GM18511 (cell line): ENCODE measurements around the gene ARHGAP45.

ENCODE experiments used
- ATAC-seq: cut with Tn5 transposase; IDR thresholded peaks from one replicate; pipeline ENCODE4 v1.9.1; 2021; ENCODE audit warnings: mild to moderate bottlenecking, moderate library complexity; ENCODE audit not compliant: unreplicated experiment

ARHGAP45 gene

GRCh38 chr19:1102407-1103131 is 35.6 kb downstream of the ARHGAP45 start:
- ATAC-seq: no peak

GRCh38 chr19:1103132-1103707 is 36.3 kb downstream of the ARHGAP45 start:
- ATAC-seq: no peak

GRCh38 chr19:1103708-1104310 is 36.8 kb downstream of the ARHGAP45 start, which contains the start of gene GPX4:
Gene GPX4, plus strand, starts transcription at chr19:1103994. Its CDS starts 50 bp downstream, at chr19:1104044.
- peak; percentile 71 for ATAC-seq

GRCh38 chr19:1104311-1105007 is 37.5 kb downstream of the ARHGAP45 start:
- peak; percentile 43 for ATAC-seq

DNA sequence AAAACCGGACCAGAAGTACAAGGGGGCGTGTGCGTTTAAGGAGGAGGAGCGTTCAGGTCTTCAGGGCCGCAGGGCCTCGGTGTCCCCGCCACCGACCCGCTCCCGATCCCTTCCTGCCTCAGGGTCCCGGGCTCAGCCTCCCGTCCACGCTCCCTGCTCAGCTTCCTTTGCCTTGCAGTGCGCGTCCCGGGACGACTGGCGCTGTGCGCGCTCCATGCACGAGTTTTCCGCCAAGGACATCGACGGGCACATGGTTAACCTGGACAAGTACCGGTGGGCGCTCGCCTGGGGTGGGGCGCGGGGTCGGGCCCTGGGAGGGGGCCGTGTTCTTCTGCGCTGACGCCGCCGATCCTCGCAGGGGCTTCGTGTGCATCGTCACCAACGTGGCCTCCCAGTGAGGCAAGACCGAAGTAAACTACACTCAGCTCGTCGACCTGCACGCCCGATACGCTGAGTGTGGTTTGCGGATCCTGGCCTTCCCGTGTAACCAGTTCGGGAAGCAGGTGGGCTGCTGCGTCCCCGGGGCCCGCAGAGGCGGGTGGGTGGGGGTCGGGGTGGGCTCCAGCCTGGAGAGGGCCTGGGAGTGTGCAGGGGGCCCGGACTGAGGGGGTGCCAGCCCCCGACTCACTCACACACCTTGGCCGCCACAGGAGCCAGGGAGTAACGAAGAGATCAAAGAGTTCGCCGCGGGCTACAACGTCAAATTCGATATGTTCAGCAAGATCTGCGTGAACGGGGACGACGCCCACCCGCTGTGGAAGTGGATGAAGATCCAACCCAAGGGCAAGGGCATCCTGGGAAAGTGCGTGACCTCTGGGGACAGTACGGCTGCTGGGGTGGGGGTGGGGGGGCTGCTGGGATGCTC is 38.3 kb downstream of the ARHGAP45 start:
- no peak for ATAC-seq

DNA sequence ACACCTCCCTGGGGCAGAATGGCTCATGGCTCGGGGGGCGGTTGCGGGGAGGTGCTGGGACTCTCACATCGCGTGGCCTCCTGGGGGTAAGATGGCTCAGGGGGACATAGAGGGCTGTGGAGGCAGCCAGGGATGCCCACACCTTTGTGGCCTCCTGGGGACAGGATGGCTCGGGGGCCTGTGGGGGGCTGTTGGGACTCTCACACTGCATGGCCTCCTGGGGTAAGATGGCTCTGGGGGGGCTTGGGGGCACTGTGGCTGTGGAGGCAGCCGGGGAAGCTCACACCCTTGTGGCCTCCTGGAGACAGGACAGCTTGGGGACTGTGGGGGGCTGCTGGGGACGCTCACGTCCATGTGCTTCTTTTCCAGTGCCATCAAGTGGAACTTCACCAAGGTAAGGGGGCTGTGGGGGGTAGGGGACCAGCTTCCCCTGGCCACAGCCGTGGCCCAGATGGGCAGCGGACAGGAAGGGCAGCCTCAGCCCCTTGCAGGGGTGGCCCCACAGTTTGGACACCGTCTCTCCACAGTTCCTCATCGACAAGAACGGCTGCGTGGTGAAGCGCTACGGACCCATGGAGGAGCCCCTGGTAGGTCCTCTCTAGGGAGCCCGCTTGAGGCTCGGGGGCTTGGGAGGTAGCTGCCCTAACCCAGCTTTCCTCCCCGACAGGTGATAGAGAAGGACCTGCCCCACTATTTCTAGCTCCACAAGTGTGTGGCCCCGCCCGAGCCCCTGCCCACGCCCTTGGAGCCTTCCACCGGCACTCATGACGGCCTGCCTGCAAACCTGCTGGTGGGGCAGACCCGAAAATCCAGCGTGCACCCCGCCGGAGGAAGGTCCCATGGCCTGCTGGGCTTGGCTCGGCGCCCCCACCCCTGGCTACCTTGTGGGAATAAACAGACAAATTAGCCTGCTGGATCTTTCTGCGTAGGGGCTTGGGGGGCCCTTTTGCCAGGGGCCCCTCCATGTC is 39.2 kb downstream of the ARHGAP45 start:
- no peak for ATAC-seq

- no peak for ATAC-seq
Measured at GRCh38 chr19:1106841-1107660, 40.1 kb downstream of the ARHGAP45 start.

GRCh38 chr19:1107661-1108261 is 40.8 kb downstream of the ARHGAP45 start:
- ATAC-seq: no peak

DNA sequence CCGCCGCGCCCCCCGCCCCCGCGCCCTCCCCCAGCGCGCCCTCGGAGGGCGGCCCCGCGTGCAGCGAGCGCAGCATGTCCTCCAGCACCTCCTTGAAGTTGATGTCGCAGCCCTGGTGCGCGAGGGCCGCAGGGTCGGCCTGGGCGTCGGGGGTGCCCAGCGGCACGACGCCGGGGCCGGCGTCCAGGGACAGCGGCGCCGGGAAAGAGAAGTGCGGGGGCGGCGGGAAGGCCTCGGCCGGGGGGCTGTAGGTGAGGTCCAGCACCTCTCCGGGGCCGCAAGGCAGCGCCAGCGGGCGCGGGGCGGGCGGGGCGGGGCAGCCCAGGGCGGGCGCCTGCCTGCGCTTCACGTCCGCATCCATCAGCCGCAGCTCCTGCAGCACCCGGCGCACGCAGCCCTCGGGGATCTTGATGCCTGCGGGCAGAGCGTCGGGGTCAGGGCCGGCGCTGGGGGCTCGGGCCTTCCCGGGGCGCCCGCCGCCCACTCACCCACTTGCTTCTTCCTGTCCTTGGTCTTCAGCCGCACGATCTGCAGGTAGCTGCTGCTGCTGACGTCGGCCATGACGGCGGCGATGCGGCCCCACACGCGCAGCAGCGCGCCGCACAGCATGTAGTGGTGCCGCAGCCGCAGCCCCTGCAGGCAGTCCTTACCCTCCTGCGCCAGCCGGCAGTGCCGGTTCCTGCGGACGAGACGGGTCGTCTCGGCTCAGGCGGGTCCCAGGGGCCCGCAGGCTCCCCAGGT is 41.5 kb downstream of the ARHGAP45 start:
- ATAC-seq: no peak

- no peak for ATAC-seq
Measured at GRCh38 chr19:1109032-1109551, 42.1 kb downstream of the ARHGAP45 start.

DNA sequence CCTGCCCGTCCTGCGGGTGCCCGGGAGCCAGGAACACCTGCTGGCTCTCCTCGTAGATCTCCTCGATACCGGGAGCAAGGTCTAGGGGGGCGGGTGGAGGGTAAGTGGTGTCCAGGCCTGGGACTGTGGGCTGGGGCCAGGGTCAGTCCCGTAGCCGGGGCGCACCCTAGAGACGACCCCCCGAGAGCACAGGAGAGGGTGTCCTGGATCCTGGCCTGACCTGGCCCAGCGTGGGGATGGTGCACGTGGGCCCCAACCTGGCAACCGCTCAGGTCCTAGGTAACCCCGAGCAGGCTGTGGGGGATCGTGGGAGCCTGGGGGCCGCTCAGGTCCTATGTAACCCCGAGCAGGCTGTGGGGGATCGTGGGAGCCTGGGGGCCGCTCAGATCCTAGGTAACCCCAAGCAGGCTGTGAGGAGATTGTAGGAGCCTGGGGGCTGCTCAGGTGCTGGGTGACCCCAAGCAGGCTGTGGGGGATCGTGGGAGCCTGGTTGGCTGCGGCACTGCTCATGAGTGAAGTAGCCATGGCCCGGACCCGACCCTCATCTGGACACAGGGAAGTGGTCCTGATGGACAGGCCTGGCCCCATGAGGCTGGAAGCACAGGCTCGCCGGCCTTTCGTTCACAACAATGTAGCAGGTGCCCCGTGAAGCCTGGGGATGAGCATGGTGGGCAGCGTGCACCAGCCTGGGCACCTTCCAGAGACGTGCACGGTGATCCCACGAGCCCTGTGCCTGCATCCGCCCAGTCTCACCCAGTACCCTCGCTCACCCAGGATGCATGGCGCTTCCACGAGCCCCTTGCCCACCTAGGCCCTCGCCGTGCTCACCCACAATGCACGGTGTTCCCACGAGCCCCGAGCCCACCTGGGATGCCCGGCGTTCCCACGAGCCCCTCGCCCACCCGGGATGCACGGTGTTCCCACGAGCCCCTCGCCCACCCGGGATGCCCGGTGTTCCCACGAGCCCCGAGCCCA is 43.0 kb downstream of the ARHGAP45 start:
- no peak for ATAC-seq

- no peak for ATAC-seq
Measured at GRCh38 chr19:1110809-1111640, 44.1 kb downstream of the ARHGAP45 start.

GRCh38 chr19:1111641-1112267 is 44.8 kb downstream of the ARHGAP45 start:
- no peak for ATAC-seq

GRCh38 chr19:1112268-1113029 is 45.5 kb downstream of the ARHGAP45 start:
- no peak for ATAC-seq
